SH-SY5Y (cell line): ENCODE measurements around the gene ASB10.

Experiments used
- GATA2 ChIP-seq: IDR thresholded peaks from 2 replicates; pipeline ENCODE4 v1.6.1; 2011; ENCODE audit warnings: mild to moderate bottlenecking, low read depth, low read length
- GATA3 ChIP-seq: IDR thresholded peaks from 2 replicates; pipeline ENCODE4 v1.6.1; 2011; ENCODE audit warnings: low read depth, mild to moderate bottlenecking, low read length, moderate library complexity

Gene ASB10

DNA sequence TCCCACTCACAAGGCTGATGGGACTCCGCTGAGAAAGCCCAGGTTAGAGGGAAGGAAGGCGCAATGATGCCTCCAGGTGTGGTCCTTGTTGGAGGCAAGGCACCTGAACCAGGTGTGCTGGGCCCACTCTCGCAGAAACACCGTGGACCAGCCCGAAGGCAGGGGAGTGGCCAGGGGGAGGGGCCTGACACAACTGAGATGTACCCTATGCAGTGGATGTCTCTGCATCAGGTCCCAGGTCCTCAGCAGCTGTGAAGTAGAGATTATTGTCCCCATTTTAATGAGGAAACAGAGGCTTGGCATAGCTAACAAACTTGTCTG lies 51.6 kb downstream of the ASB10 start:
- TF ChIP-seq GATA3 (no peak), GATA2 (no peak)

- TF ChIP-seq GATA2 = no peak
- TF ChIP-seq GATA3 = no peak
Measured at GRCh38 chr7:151134743-151135524, 52.1 kb downstream of the ASB10 start.

- TF ChIP-seq GATA2 (no peak), GATA3 (no peak)
Measured at GRCh38 chr7:151133986-151134742, 52.9 kb downstream of the ASB10 start.

GRCh38 chr7:151133266-151133985 lies 53.6 kb downstream of the ASB10 start:
- TF ChIP-seq GATA3 (no peak), GATA2 (no peak)

DNA sequence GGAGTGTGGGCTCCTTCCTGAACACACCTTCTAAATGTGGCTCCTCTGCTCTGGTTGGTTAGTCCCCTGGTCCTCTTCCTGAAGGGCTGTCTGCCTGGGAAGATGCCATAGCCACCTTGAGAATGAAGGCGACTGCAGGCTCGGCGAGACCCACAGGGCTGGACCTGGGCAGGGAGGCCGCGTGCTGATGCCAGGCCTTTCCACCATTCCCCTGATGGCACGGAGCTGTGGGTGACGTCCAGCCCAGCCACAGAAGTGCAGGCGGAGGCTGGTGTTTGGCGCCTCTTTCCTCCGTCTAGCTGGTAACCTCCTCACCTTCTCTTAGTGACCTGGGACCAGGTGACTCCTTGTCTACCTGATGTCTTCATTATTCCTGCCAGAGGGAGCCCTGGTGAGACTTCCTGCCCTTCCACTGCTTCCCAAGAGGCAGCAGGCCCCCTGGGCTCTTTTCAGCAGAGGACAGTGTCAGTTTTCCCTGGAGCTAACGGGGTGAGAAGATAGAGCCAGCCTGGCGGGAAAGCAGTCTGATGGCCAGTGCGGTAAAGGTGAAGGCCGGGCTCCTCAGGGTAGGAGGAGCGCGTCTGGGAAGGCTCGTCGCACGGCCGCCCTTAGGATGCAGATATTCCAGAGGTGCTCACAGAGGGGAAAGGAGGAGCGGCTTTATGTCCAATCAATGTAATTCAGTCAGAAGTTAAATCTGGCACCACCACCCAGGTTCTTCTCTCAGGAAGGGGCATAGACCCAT lies 54.4 kb downstream of the ASB10 start:
- TF ChIP-seq GATA3 = no peak
- TF ChIP-seq GATA2 = no peak

GRCh38 chr7:151131592-151132293 lies 55.3 kb downstream of the ASB10 start:
- TF ChIP-seq GATA2 = no peak
- TF ChIP-seq GATA3 = no peak

GRCh38 chr7:151131224-151131591 lies 55.8 kb downstream of the ASB10 start:
- TF ChIP-seq GATA2 = no peak
- TF ChIP-seq GATA3 = no peak

DNA sequence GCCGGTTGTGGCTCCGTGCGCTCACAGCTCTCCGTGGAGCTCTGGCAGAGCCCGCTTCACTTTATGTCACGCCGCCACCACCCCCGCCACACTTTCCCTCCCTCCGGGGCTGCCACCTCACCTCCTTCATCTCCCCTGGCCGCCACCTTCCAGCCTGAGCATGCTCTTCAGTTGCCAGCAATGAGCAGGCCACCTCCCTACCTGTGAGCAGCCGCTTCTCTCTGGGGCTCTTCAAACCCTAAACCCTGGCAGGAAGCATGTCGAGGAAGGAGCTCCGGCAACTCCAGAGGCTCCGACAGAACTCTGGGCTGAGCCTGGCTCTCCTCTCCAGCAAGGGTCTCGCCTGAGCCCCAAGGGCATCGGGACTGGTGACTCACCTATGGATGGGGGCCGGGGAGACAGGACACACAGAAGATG lies 56.3 kb downstream of the ASB10 start:
- TF ChIP-seq GATA3 (no peak), GATA2 (no peak)

DNA sequence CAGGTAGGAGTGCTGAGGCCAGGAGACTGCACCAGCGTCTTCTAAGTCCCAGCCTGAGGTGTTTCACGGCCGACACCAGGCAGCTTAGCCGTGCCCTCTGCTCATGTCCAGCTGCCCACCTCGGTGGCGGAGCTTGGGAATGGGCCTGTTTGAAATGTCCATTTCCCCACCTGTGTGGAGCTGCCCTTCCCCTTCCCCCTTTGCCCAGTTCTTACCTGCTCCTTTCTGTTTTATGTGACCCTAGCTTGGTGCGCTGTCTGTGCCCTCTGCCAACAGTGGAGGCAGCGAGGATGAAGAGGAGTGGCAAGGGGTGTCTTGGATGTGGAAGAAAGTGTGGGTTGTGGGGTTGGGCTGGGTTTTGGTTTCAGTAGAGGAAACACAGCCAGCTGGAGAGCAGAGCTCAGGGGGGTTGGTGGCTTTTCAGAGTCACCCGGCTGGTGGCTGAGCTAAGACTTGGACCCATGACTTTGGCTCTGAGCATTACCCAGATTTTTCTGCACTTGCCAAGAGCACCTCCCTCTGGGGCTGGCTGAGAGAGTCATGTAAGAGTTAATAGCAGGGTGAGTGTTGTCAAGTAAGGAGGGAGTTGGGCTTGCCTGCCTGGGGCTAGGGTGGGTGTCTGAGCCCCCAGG lies 57.0 kb downstream of the ASB10 start:
- TF ChIP-seq GATA2 = no peak
- TF ChIP-seq GATA3 = no peak

- TF ChIP-seq GATA3 = no peak
- no peak for TF ChIP-seq GATA2
Measured at GRCh38 chr7:151129117-151129959, 57.7 kb downstream of the ASB10 start.

DNA sequence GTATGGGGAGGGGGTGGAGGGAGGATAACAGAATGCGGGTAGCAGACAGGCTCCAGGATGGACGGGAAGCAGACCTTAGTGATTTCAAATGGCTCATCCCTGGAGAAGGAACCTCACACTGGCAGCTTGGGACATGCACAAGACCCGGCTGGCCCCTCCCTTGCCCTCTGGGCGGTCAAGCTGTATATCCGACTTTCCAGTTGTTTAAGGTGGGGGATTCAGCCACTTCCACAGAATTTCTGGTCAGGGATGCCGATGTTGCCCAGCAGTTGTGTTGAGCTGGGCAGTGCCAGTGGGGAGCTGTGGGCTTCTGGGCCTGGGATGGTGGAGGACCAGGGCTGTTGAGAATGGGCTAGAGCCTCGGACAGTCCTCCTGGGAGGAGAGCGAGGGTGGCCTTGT lies 58.3 kb downstream of the ASB10 start:
- TF ChIP-seq GATA3 = no peak
- no peak for TF ChIP-seq GATA2

- TF ChIP-seq GATA3 (no peak), GATA2 (no peak)
Measured at GRCh38 chr7:151128144-151128543, 58.9 kb downstream of the ASB10 start.
